OCI-LY1 (cell line): ENCODE measurements around the gene SUFU.

Source experiments
- H2AFZ ChIP-seq: fragments of 200-600 bp; sonication (generic), shearing (Covaris generic); 2 replicates; pipeline ENCODE4 v1.6.0; 2014; ENCODE audit warnings: antibody characterized with exemption, mild to moderate bottlenecking, low read length
- H3F3A ChIP-seq: fragments of 200-600 bp; sonication (generic), shearing (Covaris generic); 2 replicates; pipeline ENCODE4 v1.6.0; 2014; ENCODE audit warnings: mild to moderate bottlenecking, antibody characterized with exemption, low read length, moderate library complexity; ENCODE audit not compliant: insufficient read depth
- H3K27ac ChIP-seq: fragments of 200-600 bp; sonication (generic); 2 replicates; pipeline ENCODE4 v1.5.1; 2014; ENCODE audit warnings: low read length, mixed run types, mild to moderate bottlenecking, low read depth; ENCODE audit not compliant: poor library complexity, severe bottlenecking
- H3K27me3 ChIP-seq: fragments of 200-600 bp; sonication (generic); 2 replicates; pipeline ENCODE4 v1.6.0; 2014; ENCODE audit warnings: antibody characterized with exemption, mild to moderate bottlenecking, low read length, moderate library complexity; ENCODE audit not compliant: insufficient read depth
- H3K36me3 ChIP-seq: fragments of 200-600 bp; sonication (generic); 2 replicates; pipeline ENCODE4 v1.6.1; 2014; ENCODE audit warnings: mild to moderate bottlenecking, antibody characterized with exemption, low read length, moderate library complexity, mixed read lengths; ENCODE audit not compliant: insufficient read depth
- H3K4me1 ChIP-seq: fragments of 200-600 bp; sonication (generic); 2 replicates; pipeline ENCODE4 v1.5.1; 2014; ENCODE audit warnings: mild to moderate bottlenecking, low read length, moderate library complexity; ENCODE audit not compliant: insufficient read depth, severe bottlenecking
- H3K4me2 ChIP-seq: fragments of 200-600 bp; sonication (generic), shearing (Covaris generic); 2 replicates; pipeline ENCODE4 v1.6.1; 2014; ENCODE audit warnings: low read length
- H3K4me3 ChIP-seq: fragments of 200-600 bp; sonication (generic); 2 replicates; pipeline ENCODE4 v1.5.1; 2014; ENCODE audit warnings: low read length, low read depth, mild to moderate bottlenecking, mixed read lengths; ENCODE audit not compliant: poor library complexity, severe bottlenecking
- H3K79me2 ChIP-seq: fragments of 200-600 bp; shearing (Covaris generic); 2 replicates; pipeline ENCODE4 v1.6.1; 2016; ENCODE audit warnings: mixed run types, low read length, mixed read lengths; ENCODE audit not compliant: insufficient read depth
- H3K9ac ChIP-seq: fragments of 200-600 bp; sonication (generic), shearing (Covaris generic); 2 replicates; pipeline ENCODE4 v1.6.1; 2014; ENCODE audit warnings: mild to moderate bottlenecking, low read length, mixed read lengths
- H3K9me2 ChIP-seq: fragments of 200-600 bp; sonication (generic), shearing (Covaris generic); 2 replicates; pipeline ENCODE4 v1.6.1; 2014; ENCODE audit warnings: low read depth, mild to moderate bottlenecking, low read length, mixed read lengths
- H3K9me3 ChIP-seq: fragments of 200-600 bp; shearing (Covaris generic); 2 replicates; pipeline ENCODE4 v1.6.1; 2014; ENCODE audit warnings: low read length, mixed read lengths
- H4K20me1 ChIP-seq: fragments of 200-600 bp; sonication (generic), shearing (Covaris generic); 2 replicates; pipeline ENCODE4 v1.6.0; 2016; ENCODE audit warnings: mild to moderate bottlenecking, low read length; ENCODE audit not compliant: insufficient read depth
- EZH2 ChIP-seq: fragments of 200-600 bp; sonication (generic), shearing (Covaris generic); IDR thresholded peaks from 2 replicates; pipeline ENCODE4 v1.8.0; 2017; ENCODE audit warnings: borderline replicate concordance, mixed run types, mild to moderate bottlenecking, antibody characterized with exemption, low read length, moderate library complexity, mixed read lengths
- TF ChIP-seq, protein P1 (sequence below): fragments of 200-600 bp; sonication (generic), shearing (Covaris generic); IDR thresholded peaks from 2 replicates; pipeline ENCODE4 v1.5.1; 2017; ENCODE audit warnings: mild to moderate bottlenecking, antibody characterized with exemption, low read length, moderate library complexity, mixed read lengths

Gene SUFU

DNA sequence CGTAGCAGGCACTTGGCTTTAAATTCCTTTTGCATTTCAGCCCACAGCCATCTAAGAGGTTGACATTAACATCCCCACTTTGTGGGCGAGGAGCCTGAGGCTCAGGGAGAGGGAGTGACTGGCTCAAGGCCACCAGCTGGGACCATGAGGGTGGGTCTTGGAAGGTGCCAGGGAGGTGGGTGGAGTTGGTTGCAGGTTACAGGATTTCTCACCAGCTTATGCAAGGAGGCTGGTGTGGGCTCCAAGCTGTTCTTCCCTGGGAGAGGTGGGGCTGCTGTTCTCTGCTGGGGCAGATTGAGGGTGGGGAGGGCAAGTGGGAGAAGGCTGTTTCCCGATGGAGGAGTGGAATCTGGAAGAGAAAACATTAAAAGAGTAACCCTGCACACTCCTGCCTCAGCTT lies 38.3 kb upstream of the SUFU start:
- Histone ChIP-seq H3K36me3 (peaks cover 8% of the 10 kb centered on the region), H3K9me3 (no peaks in the 10 kb centered on the region), H3K4me3 (no peak overlapping the region), H4K20me1 (no peaks in the 10 kb centered on the region), H3K4me1 (peaks cover 30% of the 10 kb centered on the region), H3K27me3 (no peaks in the 10 kb centered on the region), H3F3A (no peaks in the 10 kb centered on the region), H3K79me2 (no peaks in the 10 kb centered on the region), H3K4me2 (no peak overlapping the region), H3K9me2 (no peaks in the 10 kb centered on the region), H3K9ac (no peak overlapping the region), H2AFZ (no peak overlapping the region), H3K27ac (no peak overlapping the region)
- TF ChIP-seq, protein P1, sequence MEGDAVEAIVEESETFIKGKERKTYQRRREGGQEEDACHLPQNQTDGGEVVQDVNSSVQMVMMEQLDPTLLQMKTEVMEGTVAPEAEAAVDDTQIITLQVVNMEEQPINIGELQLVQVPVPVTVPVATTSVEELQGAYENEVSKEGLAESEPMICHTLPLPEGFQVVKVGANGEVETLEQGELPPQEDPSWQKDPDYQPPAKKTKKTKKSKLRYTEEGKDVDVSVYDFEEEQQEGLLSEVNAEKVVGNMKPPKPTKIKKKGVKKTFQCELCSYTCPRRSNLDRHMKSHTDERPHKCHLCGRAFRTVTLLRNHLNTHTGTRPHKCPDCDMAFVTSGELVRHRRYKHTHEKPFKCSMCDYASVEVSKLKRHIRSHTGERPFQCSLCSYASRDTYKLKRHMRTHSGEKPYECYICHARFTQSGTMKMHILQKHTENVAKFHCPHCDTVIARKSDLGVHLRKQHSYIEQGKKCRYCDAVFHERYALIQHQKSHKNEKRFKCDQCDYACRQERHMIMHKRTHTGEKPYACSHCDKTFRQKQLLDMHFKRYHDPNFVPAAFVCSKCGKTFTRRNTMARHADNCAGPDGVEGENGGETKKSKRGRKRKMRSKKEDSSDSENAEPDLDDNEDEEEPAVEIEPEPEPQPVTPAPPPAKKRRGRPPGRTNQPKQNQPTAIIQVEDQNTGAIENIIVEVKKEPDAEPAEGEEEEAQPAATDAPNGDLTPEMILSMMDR: no peak
- no peak for TF ChIP-seq EZH2

DNA sequence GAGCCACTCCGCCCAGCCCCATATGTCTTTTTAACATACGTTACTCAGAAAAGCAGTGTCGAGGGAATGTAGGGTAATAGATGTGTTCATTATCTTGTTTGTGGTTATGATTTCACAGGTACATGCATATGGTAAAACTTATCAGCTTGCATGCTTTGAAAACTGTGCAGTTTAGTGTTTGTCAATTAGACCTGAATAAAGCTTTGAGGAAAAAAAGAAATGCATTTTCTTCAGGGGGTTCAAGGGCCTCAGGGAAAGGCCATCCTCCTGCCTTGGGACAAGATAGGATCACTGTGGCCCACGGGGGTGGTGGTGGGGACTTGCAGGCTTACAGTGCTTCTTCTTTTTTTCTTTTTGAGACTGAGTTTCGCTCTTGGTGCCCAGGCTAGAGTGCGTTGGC lies 36.5 kb upstream of the SUFU start:
- no peaks in the 10 kb centered on the region for H3K9me2 ChIP-seq
- H2AFZ ChIP-seq: no peak overlapping the region
- H3K27me3 ChIP-seq: no peaks in the 10 kb centered on the region
- no peak overlapping the region for H3K4me2 ChIP-seq
- H3K27ac ChIP-seq: no peak overlapping the region
- TF ChIP-seq, protein P1: no peak
- no peak for TF ChIP-seq EZH2
- no peak overlapping the region for H3K4me3 ChIP-seq
- no peaks in the 10 kb centered on the region for H3K79me2 ChIP-seq
- peaks cover 17% of the 10 kb centered on the region for H3K4me1 ChIP-seq
- H3F3A ChIP-seq: no peaks in the 10 kb centered on the region
- no peaks in the 10 kb centered on the region for H3K9me3 ChIP-seq
- no peak overlapping the region for H3K9ac ChIP-seq
- H3K36me3 ChIP-seq: peaks cover 8% of the 10 kb centered on the region
- H4K20me1 ChIP-seq: no peaks in the 10 kb centered on the region

DNA sequence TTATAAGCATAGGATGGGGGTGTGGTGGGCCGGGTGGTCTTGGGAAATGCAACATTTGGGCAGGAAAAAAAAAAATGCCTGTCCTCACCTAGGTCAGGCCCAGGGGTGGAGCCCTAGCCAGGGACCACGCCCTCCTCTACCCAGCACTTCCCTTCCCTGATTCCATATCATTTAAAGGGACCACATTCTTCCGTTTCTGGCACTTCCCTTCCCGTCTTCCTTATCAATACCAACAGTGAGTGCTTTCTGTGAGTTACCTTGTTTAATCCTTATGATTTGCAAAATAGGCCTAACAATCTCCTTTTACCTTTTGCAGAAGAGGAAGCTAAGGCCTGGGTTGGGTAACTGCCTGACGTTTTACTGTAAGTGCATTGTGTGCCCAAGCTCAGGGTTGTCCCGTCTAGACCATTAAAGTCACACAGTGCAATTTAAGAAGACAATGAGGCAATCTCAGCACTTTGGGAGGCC lies 35.8 kb upstream of the SUFU start:
- Histone ChIP-seq H3K9ac (no peak overlapping the region), H3K9me2 (no peaks in the 10 kb centered on the region), H4K20me1 (no peaks in the 10 kb centered on the region), H3K27ac (no peak overlapping the region), H3F3A (no peaks in the 10 kb centered on the region), H3K4me3 (no peak overlapping the region), H3K4me1 (peaks cover 10% of the 10 kb centered on the region), H3K27me3 (no peaks in the 10 kb centered on the region), H3K36me3 (peaks cover 8% of the 10 kb centered on the region), H2AFZ (no peak overlapping the region), H3K4me2 (no peak overlapping the region), H3K79me2 (no peaks in the 10 kb centered on the region), H3K9me3 (no peaks in the 10 kb centered on the region)
- TF ChIP-seq, protein P1: no peak
- TF ChIP-seq EZH2: no peak
